ENCODE data around the gene HAAO.
"Not testable (repeated sequence)": the region's sequence is repeated elsewhere in the genome, so short reads cannot be mapped to it uniquely, and the experiment has no call there.

HAAO gene

GRCh38 chr2:42792583-42793333, at the start of gene HAAO:
HAAO (minus strand) TSS chr2:42792583; CDS start chr2:42792536, 47 bp downstream.
- DNase-seq (ENCODE audit: low read depth) = no peak

- no peak for DNase-seq (ENCODE audit: low read depth)
Measured at GRCh38 chr2:42841344-42841743, 49.0 kb upstream of the HAAO start.

GRCh38 chr2:42840760-42841159, 48.4 kb upstream of the HAAO start:
- no peak for DNase-seq (ENCODE audit: low read depth)

- DNase-seq (ENCODE audit: low read depth) = no peak
Measured at GRCh38 chr2:42839809-42840501, 47.6 kb upstream of the HAAO start.

GRCh38 chr2:42838133-42838532, 45.8 kb upstream of the HAAO start:
- DNase-seq (ENCODE audit: low read depth) = no peak

GRCh38 chr2:42835577-42836371, 43.4 kb upstream of the HAAO start:
- no peak for DNase-seq (ENCODE audit: low read depth)

GRCh38 chr2:42834161-42834560, 41.8 kb upstream of the HAAO start:
- DNase-seq (ENCODE audit: low read depth) = no peak

- no peak for DNase-seq (ENCODE audit: low read depth)
Measured at GRCh38 chr2:42832289-42832634, 39.9 kb upstream of the HAAO start.

GRCh38 chr2:42831575-42832288, 39.3 kb upstream of the HAAO start:
- not testable (repeated sequence) for DNase-seq (ENCODE audit: low read depth)

GRCh38 chr2:42830922-42831574, 38.7 kb upstream of the HAAO start:
- DNase-seq (ENCODE audit: low read depth) = no peak

- no peak for DNase-seq (ENCODE audit: low read depth)
Measured at GRCh38 chr2:42829671-42830440, 37.5 kb upstream of the HAAO start.

GRCh38 chr2:42828487-42829425, 36.4 kb upstream of the HAAO start:
- peak; percentile 31 for DNase-seq (ENCODE audit: low read depth)

GRCh38 chr2:42827647-42828486, 35.5 kb upstream of the HAAO start:
- peak; percentile 81 for DNase-seq (ENCODE audit: low read depth)

GRCh38 chr2:42826231-42826630, 33.8 kb upstream of the HAAO start:
- DNase-seq (ENCODE audit: low read depth) = no peak

- DNase-seq (ENCODE audit: low read depth) = no peak
Measured at GRCh38 chr2:42824454-42824807, 32.0 kb upstream of the HAAO start.

GRCh38 chr2:42823744-42824453, 31.5 kb upstream of the HAAO start:
- no peak for DNase-seq (ENCODE audit: low read depth)

GRCh38 chr2:42819160-42819559, 26.8 kb upstream of the HAAO start:
- no peak for DNase-seq (ENCODE audit: low read depth)

GRCh38 chr2:42815726-42816125, 23.3 kb upstream of the HAAO start:
- DNase-seq (ENCODE audit: low read depth) = no peak

Measured in stimulated activated CD8-positive, alpha-beta memory T cell treated with anti-CD3 and anti-CD28 coated beads, Interleukin-15, amount 100 ng/mL, for 24 hours (primary cell).